ENCODE results near the gene DYRK1A. TPM values are rescaled to one million over a fixed set of nuclear protein-coding genes. Genes with fewer than 3 reads are reported as not detected.

DYRK1A gene
- total RNA-seq, 1 experiment from 2014 or later, result 35.5 TPM

GRCh38 chr21:37423103-37423502, 56.5 kb downstream of the DYRK1A start:
- no peak for TF ChIP-seq EZH2 (IDR thresholded peaks at IDR 0.05; ENCODE audit: low read depth)
- no peak for TF ChIP-seq CTCF (conservative IDR thresholded peaks at IDR 0.05)
- Histone ChIP-seq H4K20me1 (ENCODE audit: insufficient read depth) (peaks cover 3% of the 10 kb centered on the region; the same call in 1 of the 2 replicates), H3F3A (ENCODE audit: insufficient read depth, low read depth) (peaks cover 7% of the 10 kb centered on the region; the same call in 1 of the 2 replicates), H3K4me1 (replicated peaks; ENCODE audit: insufficient read depth) (no peaks in the 10 kb centered on the region), H3K4me3 (no peak overlapping the region), H2AFZ (no peak overlapping the region), H3K27ac (no peak overlapping the region), H3K9me2 (ENCODE audit: insufficient read depth) (no peaks in the 10 kb centered on the region), H3K4me2 (no peak overlapping the region), H3K9me3 (ENCODE audit: insufficient read depth, low read depth) (no peaks in the 10 kb centered on the region), H3K27me3 (ENCODE audit: insufficient read depth, low read depth) (no peaks in the 10 kb centered on the region), H3K79me2 (ENCODE audit: low read depth) (peaks cover 63% of the 10 kb centered on the region), H3K36me3 (ENCODE audit: low read depth) (peaks cover 6% of the 10 kb centered on the region)
- DNase-seq, result no peak
- ChIA-PET CTCF (interaction anchor here (0.5 kb wide), 1 partner anchor 412 kb away, joined by 8 read pairs; no protein-coding TSS in a partner anchor), POLR2A (ENCODE audit: unreplicated experiment) (no interaction called here)
- intact Hi-C loops (cut with micrococcal nuclease; ENCODE audit: unreplicated experiment), result no loop called here
- no TSS peak for BruUV-seq (replicated peaks)

- peaks cover 58% of the 10 kb centered on the region for H3K79me2 ChIP-seq (ENCODE audit: low read depth)
- no peaks in the 10 kb centered on the region for H3K4me1 ChIP-seq (replicated peaks; ENCODE audit: insufficient read depth)
- H3K9me3 ChIP-seq (ENCODE audit: insufficient read depth, low read depth), result no peaks in the 10 kb centered on the region
- peaks cover 3% of the 10 kb centered on the region; the same call in 1 of the 2 replicates for H4K20me1 ChIP-seq (ENCODE audit: insufficient read depth)
- no peak for TF ChIP-seq EZH2 (IDR thresholded peaks at IDR 0.05; ENCODE audit: low read depth)
- no peak for TF ChIP-seq CTCF (conservative IDR thresholded peaks at IDR 0.05)
- no peaks in the 10 kb centered on the region for H3K27me3 ChIP-seq (ENCODE audit: insufficient read depth, low read depth)
- no peak overlapping the region for H3K4me2 ChIP-seq
- POLR2A ChIA-PET (ENCODE audit: unreplicated experiment), result no interaction called here
- H3K4me3 ChIP-seq, result no peak overlapping the region
- BruUV-seq (replicated peaks), result no TSS peak
- no peak overlapping the region for H2AFZ ChIP-seq
- peaks cover 6% of the 10 kb centered on the region for H3K36me3 ChIP-seq (ENCODE audit: low read depth)
- H3K9me2 ChIP-seq (ENCODE audit: insufficient read depth), result no peaks in the 10 kb centered on the region
- no peak for DNase-seq
- CTCF ChIA-PET, result no interaction called here
- intact Hi-C loops (cut with micrococcal nuclease; ENCODE audit: unreplicated experiment), result no loop called here
- no peak overlapping the region for H3K27ac ChIP-seq
- peaks cover 3% of the 10 kb centered on the region; the same call in 1 of the 2 replicates for H3F3A ChIP-seq (ENCODE audit: insufficient read depth, low read depth)
Measured at GRCh38 chr21:37424396-37424795, 57.8 kb downstream of the DYRK1A start.

- Histone ChIP-seq H2AFZ (no peak overlapping the region), H3K9me2 (ENCODE audit: insufficient read depth) (no peaks in the 10 kb centered on the region), H4K20me1 (ENCODE audit: insufficient read depth) (peaks cover 3% of the 10 kb centered on the region; the same call in 1 of the 2 replicates), H3K9me3 (ENCODE audit: insufficient read depth, low read depth) (no peaks in the 10 kb centered on the region), H3K4me1 (replicated peaks; ENCODE audit: insufficient read depth) (no peaks in the 10 kb centered on the region), H3F3A (ENCODE audit: insufficient read depth, low read depth) (peaks cover 3% of the 10 kb centered on the region; the same call in 1 of the 2 replicates), H3K36me3 (ENCODE audit: low read depth) (peaks cover 6% of the 10 kb centered on the region), H3K79me2 (ENCODE audit: low read depth) (peaks cover 56% of the 10 kb centered on the region), H3K27ac (no peak overlapping the region), H3K4me3 (no peak overlapping the region), H3K27me3 (ENCODE audit: insufficient read depth, low read depth) (no peaks in the 10 kb centered on the region), H3K4me2 (no peak overlapping the region)
- TF ChIP-seq CTCF (conservative IDR thresholded peaks at IDR 0.05) (no peak), EZH2 (IDR thresholded peaks at IDR 0.05; ENCODE audit: low read depth) (no peak)
- ChIA-PET POLR2A (ENCODE audit: unreplicated experiment) (interaction anchor here (0.7 kb wide), 1 partner anchor 48 kb away, joined by 3 read pairs; no protein-coding TSS in a partner anchor), CTCF (no interaction called here)
- intact Hi-C loops (cut with micrococcal nuclease; ENCODE audit: unreplicated experiment), result no loop called here
- no peak for DNase-seq
- BruUV-seq (replicated peaks), result no TSS peak
Measured at GRCh38 chr21:37425001-37425400, 58.4 kb downstream of the DYRK1A start.
